Activated CD8-positive, alpha-beta memory T cell treated with anti-CD3 and anti-CD28 coated beads for 4 hours (primary cell): ENCODE results near the gene GAA.

Experiments used
- DNase-seq, 2 donors: peaks; one replicate each; pipeline ENCODE4 v3.0.0-alpha.2; 2020; ENCODE audit warnings: low read depth in 2 of 2

Gene GAA

DNA sequence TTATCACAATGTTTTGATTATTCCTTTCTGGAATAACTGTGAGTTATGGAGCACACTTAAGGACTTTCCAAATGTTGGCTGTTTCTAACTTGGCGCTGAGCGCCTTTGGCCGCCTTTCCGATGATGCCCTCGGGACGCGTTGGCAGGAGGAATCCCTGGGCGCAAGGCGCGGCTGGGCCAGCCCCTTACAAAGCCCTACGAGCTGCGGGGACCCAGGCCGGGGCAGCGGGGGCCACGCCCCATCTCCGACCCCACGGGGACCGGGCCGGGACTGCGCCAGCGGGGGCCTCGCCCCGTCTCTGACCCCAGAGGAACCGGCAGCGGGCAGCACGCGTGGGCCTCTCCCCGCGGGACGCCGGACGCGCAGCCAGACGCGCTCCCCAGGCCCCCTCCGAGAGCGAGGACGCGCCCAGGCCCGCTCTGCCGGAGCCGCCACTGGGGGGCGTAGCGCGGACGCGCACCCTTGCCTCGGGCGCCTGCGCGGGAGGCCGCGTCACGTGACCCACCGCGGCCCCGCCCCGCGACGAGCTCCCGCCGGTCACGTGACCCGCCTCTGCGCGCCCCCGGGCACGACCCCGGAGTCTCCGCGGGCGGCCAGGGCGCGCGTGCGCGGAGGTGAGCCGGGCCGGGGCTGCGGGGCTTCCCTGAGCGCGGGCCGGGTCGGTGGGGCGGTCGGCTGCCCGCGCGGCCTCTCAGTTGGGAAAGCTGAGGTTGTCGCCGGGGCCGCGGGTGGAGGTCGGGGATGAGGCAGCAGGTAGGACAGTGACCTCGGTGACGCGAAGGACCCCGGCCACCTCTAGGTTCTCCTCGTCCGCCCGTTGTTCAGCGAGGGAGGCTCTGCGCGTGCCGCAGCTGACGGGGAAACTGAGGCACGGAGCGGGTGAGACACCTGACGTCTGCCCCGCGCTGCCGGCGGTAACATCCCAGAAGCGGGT, at the start of gene GAA:
TSS of gene GAA (plus strand) at position 571 of the 935 bp plus-strand sequence. CDS start 3,006 bp downstream, outside the sequence.
- peak; percentile 72 to 78 for DNase-seq

DNA sequence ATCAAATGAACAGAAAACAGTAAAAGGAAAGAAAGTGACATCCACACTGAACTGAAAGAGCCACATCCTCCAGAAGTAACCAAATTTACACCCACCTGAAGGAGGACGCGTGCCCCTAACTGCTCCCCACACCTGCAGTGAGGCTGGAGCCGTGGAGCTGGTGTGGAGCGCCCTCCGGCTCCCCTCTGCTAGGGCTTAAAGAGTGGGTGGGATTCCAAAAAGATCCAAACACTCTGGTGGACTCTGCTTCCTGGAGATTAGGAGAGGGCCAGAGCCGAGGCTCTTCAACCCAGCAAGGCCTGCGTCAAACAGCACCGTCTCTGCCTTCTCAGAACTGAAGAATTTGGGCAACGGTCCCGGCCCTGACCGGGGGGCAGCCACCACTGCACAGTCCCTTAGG, 49.7 kb upstream of the GAA start:
- DNase-seq, result no peak

DNA sequence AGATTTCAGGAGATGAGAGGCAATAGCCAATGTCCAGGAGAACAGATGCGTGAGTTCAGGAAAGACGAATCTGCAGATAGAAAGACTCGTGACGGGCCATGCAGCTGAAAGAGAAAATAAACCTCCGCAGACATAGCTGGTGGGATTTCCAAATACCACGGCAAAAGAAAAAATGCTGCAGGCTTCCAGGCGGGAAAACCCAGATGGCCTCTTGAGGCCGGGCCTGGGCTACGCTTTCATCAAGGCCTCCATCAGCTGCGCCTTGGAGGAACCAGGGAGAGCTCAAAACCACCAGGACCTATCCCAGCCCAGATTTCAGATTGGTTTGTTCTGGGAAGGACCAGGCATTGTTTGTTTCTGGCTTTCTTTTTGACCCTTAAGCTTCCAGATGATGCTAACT, 48.3 kb upstream of the GAA start:
- no peak for DNase-seq

DNA sequence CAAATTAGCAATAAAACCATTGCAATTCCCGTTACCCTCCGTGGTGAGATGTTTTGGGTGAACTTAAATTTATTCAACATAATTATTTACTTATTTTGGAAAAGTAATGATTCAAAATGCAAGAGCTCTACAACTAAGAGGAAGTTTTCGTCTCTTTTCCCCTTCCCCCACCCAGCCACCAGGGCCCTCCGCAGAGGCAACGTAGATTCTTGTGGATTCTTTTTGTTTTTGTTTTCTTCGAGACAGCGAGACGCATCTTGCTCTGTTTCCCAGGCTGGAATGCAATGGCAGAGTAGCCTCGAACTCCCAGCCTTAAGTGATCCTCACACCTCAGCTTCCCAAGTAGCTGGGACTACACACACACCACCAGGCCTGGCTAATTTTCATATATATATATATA, 45.8 kb upstream of the GAA start:
- no peak for DNase-seq

DNA sequence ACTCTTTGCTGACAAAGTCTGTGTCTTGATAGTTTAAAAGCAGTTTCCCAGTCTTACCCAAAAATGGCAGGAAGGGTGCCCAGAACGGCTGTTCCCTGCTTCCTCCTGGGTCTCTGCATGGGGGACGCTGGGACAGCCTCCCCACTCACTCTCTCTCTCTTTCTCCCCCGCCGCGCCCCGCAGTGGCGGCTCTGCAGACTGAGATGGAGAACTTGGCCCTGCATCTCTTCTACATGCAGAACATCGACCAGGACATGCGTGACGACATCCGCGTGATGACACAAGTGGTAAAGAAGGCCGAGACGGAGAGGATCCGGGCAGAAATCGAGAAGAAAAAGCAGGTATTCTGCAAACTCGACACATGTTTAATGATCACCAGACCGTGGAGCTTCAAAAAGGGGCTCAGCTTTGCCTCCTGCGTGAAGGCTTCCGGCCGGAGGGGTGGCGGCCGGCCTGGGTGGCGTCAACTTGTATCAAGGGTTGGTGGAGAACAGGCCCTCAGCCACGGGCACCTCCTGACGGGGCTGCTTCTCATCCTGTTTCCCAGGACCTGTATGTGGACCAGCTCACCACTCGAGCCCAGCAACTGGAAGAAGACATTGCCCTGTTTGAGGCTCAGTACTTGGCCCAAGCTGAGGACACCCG, 42.9 kb upstream of the GAA start:
- DNase-seq, result no peak

DNA sequence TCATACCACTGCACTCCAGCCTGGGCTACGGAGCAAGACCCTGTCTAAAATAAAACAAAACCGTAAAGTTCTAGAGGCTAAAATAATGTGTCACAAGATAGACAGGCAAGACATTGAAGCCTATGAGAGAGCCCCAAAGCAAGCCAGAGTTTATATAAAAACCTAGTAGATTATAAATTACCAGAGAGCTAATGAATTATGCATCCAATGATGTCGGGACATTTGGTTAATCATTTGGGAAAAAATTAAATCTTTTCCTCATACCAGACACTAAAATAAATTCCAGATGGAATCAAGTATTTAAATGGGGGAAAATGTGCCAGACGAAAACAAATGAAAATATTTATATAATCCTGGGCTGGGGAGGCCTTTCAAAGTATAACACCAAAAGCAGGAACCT, 40.7 kb upstream of the GAA start:
- DNase-seq, result no peak

DNA sequence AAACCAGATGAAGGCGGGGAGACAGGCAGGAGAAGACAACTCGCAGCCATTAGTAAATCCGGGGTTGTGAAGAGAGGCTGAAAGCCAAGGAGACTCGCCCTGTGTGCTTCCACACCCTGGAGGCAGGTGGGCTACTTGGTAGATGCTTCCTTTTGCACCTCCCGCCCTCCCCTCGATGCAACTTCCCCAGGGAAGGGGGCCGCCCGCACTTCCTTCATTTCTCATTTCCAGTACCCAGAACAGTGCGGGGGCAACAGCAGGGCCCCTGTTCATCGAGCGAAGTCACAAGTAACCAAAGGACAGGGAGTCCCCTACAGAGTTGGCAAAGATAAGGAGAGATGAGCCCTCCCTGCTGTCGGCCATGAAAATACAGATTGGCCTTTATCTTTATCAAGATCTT, 40.0 kb upstream of the GAA start:
- no peak for DNase-seq

DNA sequence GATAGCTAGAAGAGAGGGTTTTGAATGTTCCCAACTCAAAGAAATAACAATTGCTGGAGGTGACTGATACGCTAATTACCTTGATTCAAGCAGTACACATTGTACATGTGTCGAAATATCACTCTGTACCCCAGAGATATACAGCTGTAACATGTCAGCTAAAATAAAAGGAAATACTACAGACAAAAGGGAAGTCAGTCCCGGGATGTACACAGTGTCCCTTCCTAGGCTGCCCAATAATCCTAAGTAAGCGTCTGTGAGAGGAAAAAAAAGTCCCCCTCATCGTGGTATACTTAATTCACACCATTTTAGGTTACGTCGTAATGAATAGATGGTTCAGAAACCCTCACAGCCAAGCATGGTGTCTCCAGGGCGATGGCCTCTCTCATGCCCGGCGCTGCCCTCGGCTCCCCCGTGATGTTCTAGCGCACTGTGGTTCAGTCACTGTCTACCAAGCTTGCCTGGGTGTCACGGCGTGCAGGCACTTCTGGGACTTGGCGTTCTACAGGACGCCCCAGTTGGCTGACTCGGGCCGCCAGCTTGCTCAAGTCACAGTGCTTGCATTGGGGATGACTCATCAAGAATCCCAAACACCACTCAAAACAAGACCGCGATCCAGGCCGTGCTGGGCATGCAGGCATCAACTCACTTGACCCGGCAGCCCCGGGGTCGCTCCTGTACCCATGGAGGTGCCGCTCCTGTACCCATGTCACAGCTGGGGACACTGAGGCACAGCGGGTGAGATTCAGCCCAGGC, 37.4 kb upstream of the GAA start:
- DNase-seq, result no peak

DNA sequence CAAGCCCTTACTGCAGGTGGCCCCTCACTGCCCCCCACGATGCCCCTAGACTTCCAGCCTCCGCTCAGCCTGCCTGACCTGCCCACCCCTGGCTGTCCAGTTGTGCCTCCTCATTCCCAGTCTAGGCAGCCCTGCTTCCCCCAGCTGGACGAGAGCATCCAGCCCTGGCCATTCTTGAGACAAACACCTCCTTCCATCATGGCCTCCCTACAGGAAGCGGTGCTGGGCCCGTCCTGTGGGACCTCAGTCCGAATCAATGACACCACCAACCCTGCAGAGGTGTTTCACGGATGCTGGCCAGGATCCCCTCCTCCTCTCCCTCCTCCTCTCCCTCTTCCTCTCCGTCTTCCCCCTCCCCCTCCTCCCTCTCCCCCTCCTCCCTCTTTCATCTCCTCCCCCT, 36.7 kb upstream of the GAA start:
- no peak for DNase-seq

DNA sequence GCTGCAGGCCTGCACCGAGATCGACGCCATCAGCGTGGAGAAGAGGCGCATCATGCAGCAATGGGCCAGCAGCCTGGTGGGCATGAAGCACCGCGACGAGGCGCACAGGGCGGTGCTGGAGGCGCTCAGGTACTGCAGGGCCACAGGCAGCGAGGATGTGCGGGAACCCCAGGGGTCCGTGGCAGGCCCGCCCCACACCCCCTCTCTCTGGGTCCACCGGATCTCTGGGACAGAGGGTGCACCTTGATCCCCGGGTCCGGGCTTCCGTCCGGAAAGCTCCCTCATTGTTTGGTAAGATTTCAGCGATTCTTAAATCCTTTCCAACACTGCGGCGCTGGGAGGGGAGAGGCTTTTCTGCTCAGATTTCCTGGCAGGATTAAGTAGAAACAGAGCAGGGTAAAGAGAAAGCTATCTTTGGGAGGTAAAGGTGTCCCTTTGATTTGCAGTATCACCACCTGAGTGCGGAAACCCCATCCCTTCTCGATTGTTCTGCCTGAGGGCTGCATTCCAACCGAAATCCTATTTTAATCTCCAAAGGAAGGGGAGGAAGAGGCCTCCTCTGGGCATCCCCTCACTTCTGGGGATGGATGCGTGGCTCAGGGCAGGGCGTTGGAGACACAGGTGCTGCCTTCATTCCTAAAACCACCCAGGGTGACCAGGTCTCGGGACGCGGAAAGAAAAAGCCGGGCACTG, 35.8 kb upstream of the GAA start:
- no peak for DNase-seq

DNA sequence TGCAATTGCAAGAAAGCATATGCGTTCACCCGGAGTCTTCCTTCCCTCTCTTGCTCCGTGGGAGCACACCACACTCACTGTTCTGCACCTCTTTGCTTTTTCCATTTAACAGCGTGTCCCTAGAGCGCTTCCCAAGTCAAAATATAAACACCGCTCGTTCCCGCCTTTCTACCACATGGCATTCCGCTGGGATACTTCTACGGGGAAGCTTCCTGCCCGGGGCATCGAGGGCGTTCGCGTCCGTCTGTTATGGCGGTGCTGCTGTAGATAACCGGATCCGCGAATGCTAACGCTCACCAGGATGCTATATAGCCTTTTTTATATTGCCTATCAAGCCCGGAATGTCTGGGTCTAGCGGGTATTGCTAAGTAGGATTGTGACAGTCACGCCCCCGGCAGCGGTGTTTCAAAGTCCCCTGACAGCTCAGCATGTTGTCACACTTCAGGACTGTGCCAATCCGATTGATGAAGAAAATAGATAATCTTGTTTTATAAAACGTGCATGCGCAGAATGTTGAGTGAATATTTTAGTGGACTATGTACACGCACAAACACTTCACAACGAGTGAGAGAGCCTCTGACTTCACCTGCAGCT, 33.9 kb upstream of the GAA start:
- no peak for DNase-seq

DNA sequence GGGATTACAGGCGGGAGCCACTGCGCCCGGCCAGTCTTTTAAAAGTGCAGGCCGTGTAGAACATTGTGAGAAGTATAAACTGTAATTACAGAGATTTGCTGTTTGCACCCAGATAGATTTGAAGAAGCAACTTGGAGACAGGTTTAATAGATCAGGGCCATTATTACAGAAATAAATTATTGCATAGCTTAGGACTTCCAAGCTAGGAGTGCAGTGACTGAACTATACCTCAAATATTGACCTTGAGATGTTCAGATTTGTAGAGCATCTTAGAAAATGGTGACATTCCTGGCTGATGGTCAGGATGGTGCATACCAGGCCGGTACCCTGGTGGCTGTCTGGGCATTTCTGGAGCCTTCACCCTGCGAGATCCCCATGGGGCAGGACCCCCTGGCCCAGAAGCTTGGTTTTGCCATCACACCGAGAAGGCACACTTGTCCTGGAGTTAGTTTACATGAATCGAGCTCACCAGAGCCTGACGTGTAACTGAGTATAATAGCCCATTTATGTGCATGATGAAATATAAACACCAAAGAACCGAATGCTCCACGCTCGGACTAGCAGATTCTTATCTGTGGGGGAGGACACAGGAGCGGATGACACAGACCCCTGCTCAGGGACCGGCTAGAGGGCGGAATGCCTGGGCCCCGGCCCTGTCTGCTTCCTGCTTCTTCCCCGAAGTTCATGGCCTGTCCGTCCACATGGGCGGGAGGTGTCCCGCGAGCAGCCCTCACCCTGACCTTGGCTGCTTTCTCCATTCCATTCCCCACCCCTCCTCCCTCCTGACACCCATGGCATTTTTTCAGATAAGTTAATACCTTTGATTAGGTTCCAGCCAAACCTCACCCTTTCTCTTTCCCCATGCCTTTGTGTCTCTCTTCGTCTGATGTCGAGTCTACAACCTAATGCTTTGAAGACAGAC, 32.8 kb upstream of the GAA start:
- no peak for DNase-seq

DNA sequence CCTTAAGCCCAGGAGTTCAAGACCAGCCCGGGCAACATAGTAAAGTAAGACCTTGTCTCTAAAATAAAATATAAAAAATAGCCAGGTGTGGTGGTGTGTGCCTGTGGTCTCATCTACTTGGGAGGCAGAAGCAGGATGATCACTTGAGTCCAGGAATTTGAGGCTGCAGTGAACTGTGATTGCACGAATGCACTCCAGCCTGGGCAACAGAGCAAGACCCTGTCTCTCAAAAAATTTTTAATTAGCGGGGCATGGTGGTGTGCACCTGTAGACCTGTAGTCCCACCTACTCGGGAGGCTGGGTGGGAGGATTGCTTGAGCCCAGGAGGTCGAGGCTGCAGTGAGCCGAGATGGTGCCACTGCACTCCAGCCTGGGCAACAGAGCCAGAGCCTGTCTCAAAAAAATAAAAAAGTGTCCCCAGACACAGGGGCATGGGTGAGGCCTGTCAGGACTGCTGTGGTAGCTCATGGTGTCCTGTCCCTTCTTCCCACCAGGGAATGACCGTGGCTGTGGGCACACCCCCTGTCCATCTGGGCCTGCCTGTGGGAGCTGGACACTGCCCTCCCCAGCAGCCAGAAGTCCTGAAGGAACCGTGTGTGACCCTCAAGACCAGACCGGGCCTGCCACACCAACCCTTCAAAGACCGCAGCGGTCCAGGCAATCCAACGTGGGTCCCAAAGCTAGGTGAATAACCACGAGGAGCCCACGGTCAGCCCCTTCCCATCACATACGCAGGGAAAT, 30.8 kb upstream of the GAA start:
- no peak for DNase-seq

DNA sequence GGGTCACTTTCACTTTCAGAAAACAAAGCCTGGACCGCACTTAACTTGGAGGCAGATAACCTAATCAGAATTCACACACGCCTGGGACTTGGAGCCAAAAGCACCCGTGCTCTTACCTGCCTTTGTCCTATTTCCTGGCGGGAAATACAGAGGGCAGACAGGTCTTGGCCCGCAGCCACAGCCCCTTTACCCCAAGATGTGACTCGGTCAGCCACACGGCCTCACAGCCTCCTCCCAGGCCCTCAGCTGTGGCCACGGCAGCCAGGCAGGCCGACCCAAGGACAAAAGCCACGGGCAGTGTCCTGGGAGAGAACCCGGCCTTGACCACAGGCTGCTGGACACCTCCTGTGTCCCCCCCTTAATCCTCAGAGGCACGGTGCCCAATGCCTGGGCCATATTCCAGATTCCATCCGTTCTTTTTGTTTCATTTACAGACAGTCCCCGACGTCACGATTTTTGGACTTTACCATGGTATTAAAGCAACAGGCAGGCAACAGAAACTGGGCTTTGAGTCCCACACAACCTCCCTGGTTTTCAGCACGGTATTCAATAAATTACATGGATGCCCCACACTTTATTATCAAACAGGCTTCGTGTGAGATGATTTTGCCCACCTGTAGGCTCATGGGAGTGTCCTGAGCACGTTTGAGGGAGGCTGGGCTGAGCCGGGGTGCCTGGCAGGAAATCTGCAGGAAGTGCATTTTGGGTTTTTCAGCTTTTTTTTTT, 30.1 kb upstream of the GAA start:
- DNase-seq, result no peak

DNA sequence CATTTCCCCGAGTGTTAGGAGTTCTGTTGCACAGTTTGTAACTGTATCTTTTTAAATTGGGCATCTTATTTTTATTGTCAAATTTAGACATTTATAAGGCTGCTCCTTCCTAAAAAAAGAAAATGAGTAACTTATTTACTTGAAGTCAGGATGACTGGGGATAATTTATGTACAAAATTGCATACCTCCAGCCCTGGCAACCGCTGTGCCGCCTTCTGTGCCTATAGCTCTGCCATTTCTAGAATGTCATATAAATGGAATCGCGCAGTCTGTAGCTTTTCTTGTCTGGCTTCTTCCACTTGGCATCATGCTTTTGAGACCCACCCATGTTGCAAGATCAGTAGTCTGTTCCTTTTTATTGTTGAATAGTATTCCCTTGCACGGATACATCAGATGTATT, 29.0 kb upstream of the GAA start:
- no peak for DNase-seq

DNA sequence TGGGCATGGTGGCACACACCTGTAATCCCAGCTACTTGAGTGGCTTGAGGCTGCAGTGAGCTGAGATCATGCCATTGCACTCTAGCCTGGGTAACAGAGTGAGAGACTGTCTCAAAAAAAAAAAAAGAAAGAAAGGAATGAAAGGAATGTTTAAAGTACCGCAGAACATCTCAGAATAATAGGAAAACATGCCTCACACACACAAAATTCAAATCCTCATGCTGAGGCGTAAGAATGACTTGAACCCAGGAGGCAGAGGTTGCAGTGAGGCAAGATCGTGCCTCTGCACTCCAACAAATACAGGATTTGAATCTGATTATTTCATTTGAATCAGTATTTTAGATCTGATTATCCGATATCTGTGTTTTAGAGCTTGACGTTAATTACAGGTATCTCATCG, 21.3 kb upstream of the GAA start:
- DNase-seq, result no peak

DNA sequence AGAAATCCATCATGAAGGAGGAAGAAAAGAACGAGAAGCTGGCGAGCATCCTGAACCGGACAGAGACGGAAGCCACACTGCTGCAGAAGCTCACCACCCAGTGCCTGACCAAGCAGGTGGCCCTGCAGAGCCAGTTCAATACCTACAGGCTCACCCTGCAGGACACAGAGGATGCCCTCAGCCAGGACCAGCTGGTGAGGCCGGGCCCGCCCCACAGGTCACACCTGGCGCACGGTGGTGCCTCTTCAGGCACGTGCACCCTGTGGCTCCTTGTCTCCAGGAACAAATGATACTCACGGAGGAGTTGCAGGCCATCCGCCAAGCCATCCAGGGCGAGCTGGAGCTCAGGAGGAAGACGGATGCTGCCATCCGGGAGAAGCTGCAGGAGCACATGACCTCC, 19.8 kb upstream of the GAA start:
- DNase-seq, result no peak

DNA sequence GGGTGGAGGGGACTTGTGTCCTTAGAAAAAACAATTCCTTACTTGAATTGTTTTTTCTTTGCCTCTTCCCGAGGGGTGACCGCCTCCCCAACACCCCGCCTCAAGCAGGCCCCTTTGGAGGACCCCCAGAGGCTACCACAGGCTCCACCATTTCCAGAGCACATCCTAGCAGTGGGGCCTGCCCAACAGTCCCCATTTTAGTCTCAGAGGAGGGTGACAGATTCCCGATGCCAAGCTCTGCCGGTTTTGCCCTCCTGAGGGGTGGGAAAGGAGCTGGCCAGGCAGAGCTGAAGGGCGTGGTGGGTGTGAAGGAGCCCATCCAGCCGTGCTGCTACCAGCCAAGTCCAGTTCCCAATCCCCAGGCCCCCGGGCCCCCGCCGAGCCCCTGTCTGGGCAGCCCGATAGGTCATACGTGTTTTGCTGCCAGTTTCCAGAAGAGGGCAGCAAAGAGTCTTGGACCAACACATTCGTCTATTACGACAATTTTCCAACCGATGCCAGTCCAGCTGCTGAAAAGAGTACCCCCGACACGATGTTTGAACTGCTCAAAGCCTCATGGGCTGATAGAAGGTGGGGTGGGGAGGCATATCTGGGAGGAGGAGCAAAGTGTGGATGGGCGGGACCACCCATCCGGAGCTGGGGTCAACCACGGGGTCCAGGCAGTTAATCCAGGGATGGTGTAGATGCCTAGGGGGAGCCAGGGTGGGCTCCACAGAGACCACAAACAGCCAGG, 18.8 kb upstream of the GAA start:
- peak in 1 of 2 donors; percentile 24 for DNase-seq
